MCF 10A (cell line): ENCODE measurements around the gene CPZ. TPM values are rescaled to one million over a fixed set of nuclear protein-coding genes. Genes with fewer than 3 reads are reported as not detected.

ENCODE experiments used
- BruUV-seq: library from RNA; stranded (reverse); fragments of 400-500 nt; replicated peaks from 2 replicates; lab custom pipeline; 2021; lab: Mats Ljungman, UMichigan
- CTCF ChIA-PET: fragments of 300-600 bp; sonication (Branson Sonifier 250); formaldehyde crosslinking; extraction: SDS; loops from one replicate; lab custom pipeline; 2021; ENCODE audit warnings: antibody characterized with exemption, inconsistent platforms; lab: Yijun Ruan, JAX
- POLR2A ChIA-PET: fragments of 300-600, 350-650 bp; sonication (Branson Sonifier 250); formaldehyde crosslinking; extraction: SDS; loops from one replicate; lab custom pipeline; 2020; ENCODE audit warnings: antibody characterized with exemption, inconsistent platforms; lab: Yijun Ruan, JAX
- DNase-seq: peaks from one replicate; pipeline ENCODE4 v3.0.0-alpha.2; 2018; ENCODE audit not compliant: unreplicated experiment
- H3K27ac Mint-ChIP-seq: one replicate; pipeline ENCODE4 v1.8.0; 2022; ENCODE audit warnings: mild to moderate bottlenecking, low read depth, mixed read lengths; ENCODE audit not compliant: unreplicated experiment
- H3K27me3 Mint-ChIP-seq: one replicate; pipeline ENCODE4 v1.8.0; 2022; ENCODE audit warnings: mixed read lengths; ENCODE audit not compliant: insufficient read depth, unreplicated experiment
- H3K36me3 Mint-ChIP-seq: one replicate; pipeline ENCODE4 v1.8.0; 2022; ENCODE audit warnings: mild to moderate bottlenecking, moderate library complexity, mixed read lengths; ENCODE audit not compliant: insufficient read depth, unreplicated experiment
- H3K4me1 Mint-ChIP-seq: one replicate; pipeline ENCODE4 v1.8.0; 2022; ENCODE audit warnings: mixed read lengths; ENCODE audit not compliant: insufficient read depth, unreplicated experiment
- H3K4me3 Mint-ChIP-seq: one replicate; pipeline ENCODE4 v1.8.0; 2022; ENCODE audit warnings: mild to moderate bottlenecking, moderate library complexity, mixed read lengths; ENCODE audit not compliant: unreplicated experiment
- H3K9me3 Mint-ChIP-seq: one replicate; pipeline ENCODE4 v1.8.0; 2022; ENCODE audit warnings: mixed read lengths; ENCODE audit not compliant: unreplicated experiment
- intact Hi-C: fragments of 100-400 bp; cut with micrococcal nuclease; formaldehyde crosslinking; loops from 2 replicates; pipeline ENCODE4 v1.14.1; 2022
- total RNA-seq: library from RNA; stranded (reverse); gene quantifications from 2 replicates; pipeline ENCODE4 v1.2.3, GENCODE V29; 2022
- TF ChIP-seq, protein P1 (sequence below): fragments of 200-600 bp; IDR thresholded peaks from one replicate; pipeline ENCODE4 v1.8.0; 2022; ENCODE audit warnings: antibody characterized with exemption, mild to moderate bottlenecking; ENCODE audit not compliant: unreplicated experiment

Gene CPZ
- total RNA-seq, 1 experiment from 2014 or later = not detected

DNA sequence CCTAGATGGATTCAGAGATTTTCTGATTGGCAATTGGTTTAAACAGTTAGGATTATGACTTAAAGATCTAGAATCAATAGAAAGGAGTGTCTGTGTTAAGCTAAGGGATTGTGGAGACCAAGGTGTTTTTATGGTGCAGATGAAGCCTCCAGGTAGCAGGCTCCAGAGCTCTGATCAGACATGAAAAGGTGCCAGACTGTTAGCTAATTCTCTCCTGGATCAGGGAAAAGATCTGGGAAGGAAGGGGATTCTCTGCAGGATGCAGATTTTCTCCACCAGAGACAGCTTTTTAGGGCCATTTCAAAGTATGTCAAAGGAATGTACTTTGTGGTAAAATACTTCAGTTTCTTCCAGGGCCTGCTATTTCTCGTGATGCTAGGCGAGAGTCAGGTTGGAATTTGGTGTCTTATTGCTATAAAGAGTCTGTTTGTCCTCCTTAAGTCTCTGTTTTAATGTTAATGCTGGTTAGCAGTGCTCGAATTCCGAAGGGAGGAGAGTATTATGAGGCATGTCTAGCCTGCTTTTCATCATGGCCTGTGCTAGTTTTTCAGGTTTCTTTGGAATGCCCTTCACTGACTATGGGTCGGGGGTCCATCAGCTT is 24.4 kb upstream of the CPZ start:
- intact Hi-C loops = no loop called here
- Mint-ChIP-seq H3K9me3 (no peaks in the 10 kb centered on the region), H3K4me1 (no peaks in the 10 kb centered on the region), H3K27ac (no peak overlapping the region), H3K4me3 (no peak overlapping the region), H3K36me3 (no peaks in the 10 kb centered on the region), H3K27me3 (peaks cover 11% of the 10 kb centered on the region)
- TF ChIP-seq, protein P1, sequence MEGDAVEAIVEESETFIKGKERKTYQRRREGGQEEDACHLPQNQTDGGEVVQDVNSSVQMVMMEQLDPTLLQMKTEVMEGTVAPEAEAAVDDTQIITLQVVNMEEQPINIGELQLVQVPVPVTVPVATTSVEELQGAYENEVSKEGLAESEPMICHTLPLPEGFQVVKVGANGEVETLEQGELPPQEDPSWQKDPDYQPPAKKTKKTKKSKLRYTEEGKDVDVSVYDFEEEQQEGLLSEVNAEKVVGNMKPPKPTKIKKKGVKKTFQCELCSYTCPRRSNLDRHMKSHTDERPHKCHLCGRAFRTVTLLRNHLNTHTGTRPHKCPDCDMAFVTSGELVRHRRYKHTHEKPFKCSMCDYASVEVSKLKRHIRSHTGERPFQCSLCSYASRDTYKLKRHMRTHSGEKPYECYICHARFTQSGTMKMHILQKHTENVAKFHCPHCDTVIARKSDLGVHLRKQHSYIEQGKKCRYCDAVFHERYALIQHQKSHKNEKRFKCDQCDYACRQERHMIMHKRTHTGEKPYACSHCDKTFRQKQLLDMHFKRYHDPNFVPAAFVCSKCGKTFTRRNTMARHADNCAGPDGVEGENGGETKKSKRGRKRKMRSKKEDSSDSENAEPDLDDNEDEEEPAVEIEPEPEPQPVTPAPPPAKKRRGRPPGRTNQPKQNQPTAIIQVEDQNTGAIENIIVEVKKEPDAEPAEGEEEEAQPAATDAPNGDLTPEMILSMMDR = no peak
- ChIA-PET POLR2A (no interaction called here), CTCF (interaction anchor here (1.0 to 1.4 kb wide), 2 partner anchors 18 to 38 kb away, joined by 3 read pairs; no protein-coding TSS in a partner anchor)
- no TSS peak for BruUV-seq
- no peak for DNase-seq

DNA sequence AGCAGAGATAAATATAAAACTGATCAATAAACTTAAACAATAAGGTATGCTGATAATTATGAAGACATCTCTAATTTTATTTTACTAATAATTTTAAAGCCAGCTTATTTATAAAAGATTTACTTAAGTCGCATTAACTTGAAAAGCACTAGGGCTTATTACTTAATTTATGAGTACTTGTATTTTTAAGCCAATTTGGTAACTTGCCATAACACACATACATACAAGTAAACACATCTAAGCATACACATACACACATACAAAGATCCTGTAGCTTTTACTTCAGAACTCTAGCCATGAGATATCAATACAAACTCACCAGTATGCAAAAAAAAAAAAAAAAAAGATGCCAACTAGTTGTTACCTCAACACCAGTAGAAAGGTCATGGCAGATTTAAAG is 22.4 kb upstream of the CPZ start:
- BruUV-seq = no TSS peak
- Mint-ChIP-seq H3K4me3 (no peak overlapping the region), H3K27me3 (peaks cover 15% of the 10 kb centered on the region), H3K36me3 (no peaks in the 10 kb centered on the region), H3K9me3 (no peaks in the 10 kb centered on the region), H3K27ac (no peak overlapping the region), H3K4me1 (no peaks in the 10 kb centered on the region)
- intact Hi-C loops = no loop called here
- DNase-seq = no peak
- CTCF ChIA-PET = interaction anchor here (0.7 to 0.8 kb wide), 2 partner anchors 10 to 24 kb away, joined by 3 read pairs; no protein-coding TSS in a partner anchor
- POLR2A ChIA-PET = no interaction called here
- TF ChIP-seq, protein P1 = no peak

DNA sequence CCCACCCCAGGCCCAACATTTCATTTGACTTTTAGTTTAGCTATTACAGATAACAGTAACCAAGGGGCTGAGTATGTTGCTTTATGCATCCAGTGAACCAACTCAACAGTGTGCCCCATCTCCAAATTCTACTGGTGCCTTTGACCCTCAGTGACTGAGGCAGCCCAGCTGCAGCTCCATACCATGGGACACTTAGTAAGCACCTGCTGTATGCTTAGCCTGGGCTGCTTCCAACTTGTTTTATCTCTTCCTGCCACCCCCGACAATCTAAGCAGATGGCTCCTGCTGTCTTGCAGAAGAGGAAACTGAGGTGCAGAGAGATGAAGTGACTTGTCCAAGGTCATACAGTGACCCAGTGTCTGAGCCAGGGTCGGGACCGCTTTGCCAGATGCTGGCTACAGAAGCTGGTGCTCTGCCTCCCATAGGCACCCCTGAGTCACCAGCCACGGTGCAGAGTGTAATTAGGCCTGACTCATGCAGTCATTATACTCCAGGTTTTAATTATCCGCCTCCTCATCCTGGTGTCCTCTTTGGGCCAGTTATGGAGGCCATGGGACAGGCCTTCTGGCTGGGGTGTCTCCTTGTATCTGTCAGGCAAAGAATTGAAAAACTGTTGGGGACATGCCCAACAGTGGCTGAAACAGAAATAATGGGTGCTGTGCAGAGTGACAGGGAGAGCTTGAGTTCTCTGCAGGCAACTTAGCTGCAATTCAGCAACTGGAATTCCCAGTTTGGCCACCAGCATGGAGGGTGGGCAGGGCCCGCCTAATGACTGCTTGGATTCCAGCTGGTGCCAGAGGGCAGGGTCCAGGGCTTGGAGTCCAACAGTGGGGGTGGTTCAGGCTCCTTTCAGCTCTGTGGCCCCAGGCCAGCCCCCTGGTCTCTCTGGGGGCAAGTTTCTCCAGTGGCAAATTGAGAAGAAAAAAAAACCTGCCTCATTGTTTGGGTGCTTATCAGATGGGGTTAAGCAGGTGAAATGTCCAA is 20.6 kb upstream of the CPZ start:
- no peak overlapping the region for H3K27ac Mint-ChIP-seq
- peaks cover 24% of the 10 kb centered on the region for H3K27me3 Mint-ChIP-seq
- ChIA-PET CTCF (interaction anchor here (0.6 to 0.8 kb wide), 4 partner anchors 22 to 345 kb away, joined by 3 to 4 read pairs (median 3); no protein-coding TSS in a partner anchor), POLR2A (no interaction called here)
- H3K36me3 Mint-ChIP-seq = no peaks in the 10 kb centered on the region
- H3K4me3 Mint-ChIP-seq = no peak overlapping the region
- no peaks in the 10 kb centered on the region for H3K9me3 Mint-ChIP-seq
- BruUV-seq = no TSS peak
- no peak for DNase-seq
- intact Hi-C loops = no loop called here
- TF ChIP-seq, protein P1 = no peak
- no peaks in the 10 kb centered on the region for H3K4me1 Mint-ChIP-seq

DNA sequence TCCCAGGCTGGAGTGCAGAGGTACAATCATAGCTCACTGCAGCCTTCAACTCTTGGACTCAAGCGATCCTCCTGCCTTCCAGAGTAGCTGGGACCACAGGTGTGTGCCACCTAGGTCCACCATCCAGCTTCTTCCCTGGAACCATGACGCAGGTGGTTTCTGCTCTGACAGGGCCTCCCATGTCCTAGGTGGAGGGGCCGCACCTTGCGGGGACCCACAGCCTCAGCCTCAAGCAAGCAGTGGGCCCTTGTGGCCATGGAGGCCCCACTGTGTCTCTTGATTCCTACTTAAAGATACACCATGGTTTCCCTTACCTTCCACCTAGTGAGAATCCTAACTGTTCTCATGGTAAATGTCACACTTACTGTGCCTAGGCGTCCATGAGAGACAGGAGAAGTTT is 19.3 kb upstream of the CPZ start:
- Mint-ChIP-seq H3K36me3 (no peaks in the 10 kb centered on the region), H3K4me3 (no peak overlapping the region), H3K4me1 (no peaks in the 10 kb centered on the region), H3K27me3 (peaks cover 31% of the 10 kb centered on the region), H3K27ac (no peak overlapping the region), H3K9me3 (no peaks in the 10 kb centered on the region)
- TF ChIP-seq, protein P1 = no peak
- intact Hi-C loops = no loop called here
- no TSS peak for BruUV-seq
- ChIA-PET POLR2A (interaction anchor here (0.7 kb wide), 1 partner anchor 11 kb away, joined by 3 read pairs; no protein-coding TSS in a partner anchor), CTCF (no interaction called here)
- no peak for DNase-seq
